ENCODE data around the gene SREBF2.

SREBF2 gene

DNA sequence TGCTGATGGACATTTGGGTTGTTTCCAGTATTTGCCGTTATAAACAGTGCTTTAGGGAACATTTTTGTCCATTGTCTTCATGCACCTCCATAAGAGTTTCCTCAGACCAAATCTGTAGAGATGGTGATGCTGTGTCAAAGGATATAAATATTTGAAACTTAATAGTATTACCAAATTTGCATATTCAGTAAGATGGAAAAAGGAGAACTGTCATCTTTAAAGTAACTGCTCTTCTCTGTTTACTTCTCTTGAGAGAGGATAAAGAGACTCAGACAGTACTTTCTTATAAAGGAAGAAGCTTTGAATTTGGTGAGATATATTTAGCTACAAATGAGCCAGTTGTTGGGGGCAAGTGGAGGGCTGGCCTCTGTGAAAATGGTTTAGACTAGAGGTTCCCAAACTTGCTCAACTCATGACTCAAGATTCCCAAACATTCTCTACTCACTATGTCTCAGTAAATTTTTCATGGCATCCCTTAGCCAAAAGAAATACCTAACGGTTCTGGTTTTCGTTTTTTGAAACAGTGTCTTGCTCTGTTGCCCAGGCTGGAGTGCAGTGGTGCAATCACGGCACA lies 55.8 kb downstream of the SREBF2 start:
- H3K9me3 ChIP-seq (ENCODE audit: insufficient read depth, low read depth, low read length): no peaks in the 10 kb centered on the region
- H3K9ac ChIP-seq (ENCODE audit: low read depth, low read length): no peak overlapping the region
- WGBS: 99% methylated on average over 4 of the region's 4 CpGs
- H3K36me3 ChIP-seq (ENCODE audit: insufficient read depth, low read length): peaks cover 95% of the 10 kb centered on the region
- no peaks in the 10 kb centered on the region for H3K4me1 ChIP-seq (ENCODE audit: insufficient read depth, low read length)
- H3K27ac ChIP-seq (ENCODE audit: low read depth, low read length): no peak overlapping the region
- no peaks in the 10 kb centered on the region for H3K27me3 ChIP-seq (ENCODE audit: insufficient read depth, low read length)
- H3K4me3 ChIP-seq (ENCODE audit: low read length): no peak overlapping the region

DNA sequence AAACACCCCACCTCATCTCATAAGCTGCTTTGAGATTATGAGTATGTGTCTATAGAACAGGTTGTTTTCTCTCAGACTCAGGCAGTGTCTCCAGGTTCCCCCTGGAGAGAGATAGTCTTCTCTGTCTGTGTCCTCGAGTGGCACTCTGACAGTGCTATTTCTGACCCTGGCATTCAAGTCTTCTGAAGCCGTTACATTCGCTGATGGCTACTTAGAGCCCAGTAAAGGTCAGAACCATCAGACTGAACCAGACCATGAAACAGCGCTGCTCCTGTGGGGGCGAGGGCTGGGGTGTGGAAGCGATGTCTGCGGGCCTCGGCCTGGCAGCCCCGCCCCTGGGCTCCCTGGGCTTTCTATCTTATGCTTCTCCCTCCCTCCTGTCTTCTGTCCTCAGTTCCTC lies 58.5 kb downstream of the SREBF2 start:
- Histone ChIP-seq H3K4me1 (ENCODE audit: insufficient read depth, low read length) (no peaks in the 10 kb centered on the region), H3K27ac (ENCODE audit: low read depth, low read length) (no peak overlapping the region), H3K9ac (ENCODE audit: low read depth, low read length) (no peak overlapping the region), H3K27me3 (ENCODE audit: insufficient read depth, low read length) (no peaks in the 10 kb centered on the region), H3K9me3 (ENCODE audit: insufficient read depth, low read depth, low read length) (no peaks in the 10 kb centered on the region), H3K4me3 (ENCODE audit: low read length) (no peak overlapping the region), H3K36me3 (ENCODE audit: insufficient read depth, low read length) (peaks cover 91% of the 10 kb centered on the region)
- WGBS: 96% methylated on average over 9 of the region's 9 CpGs

DNA sequence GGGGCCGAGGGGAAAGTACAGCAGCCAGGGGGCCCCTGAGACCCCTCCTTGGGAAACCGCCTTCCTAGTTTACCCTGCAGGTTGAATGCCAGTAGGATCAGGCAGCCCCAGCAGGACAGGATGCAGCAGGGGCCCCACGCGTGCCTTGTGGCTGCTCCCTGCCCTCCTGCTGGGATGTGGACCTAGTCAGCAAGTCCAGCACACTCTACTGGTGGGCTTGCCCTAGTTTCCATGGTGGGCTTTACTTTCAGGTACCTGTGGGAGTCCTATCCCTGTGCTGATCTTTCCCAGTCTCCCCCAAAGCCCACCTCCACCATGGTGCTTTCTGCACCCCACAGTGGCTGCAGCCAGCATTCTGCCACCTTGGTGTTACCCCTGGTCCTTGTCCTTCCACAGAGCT lies 59.8 kb downstream of the SREBF2 start:
- H3K9me3 ChIP-seq (ENCODE audit: insufficient read depth, low read depth, low read length): no peaks in the 10 kb centered on the region
- WGBS: 86% methylated on average over 4 of the region's 4 CpGs
- no peaks in the 10 kb centered on the region for H3K27me3 ChIP-seq (ENCODE audit: insufficient read depth, low read length)
- no peak overlapping the region for H3K27ac ChIP-seq (ENCODE audit: low read depth, low read length)
- H3K4me1 ChIP-seq (ENCODE audit: insufficient read depth, low read length): no peaks in the 10 kb centered on the region
- H3K36me3 ChIP-seq (ENCODE audit: insufficient read depth, low read length): peaks cover 91% of the 10 kb centered on the region
- H3K9ac ChIP-seq (ENCODE audit: low read depth, low read length): no peak overlapping the region
- H3K4me3 ChIP-seq (ENCODE audit: low read length): no peak overlapping the region

DNA sequence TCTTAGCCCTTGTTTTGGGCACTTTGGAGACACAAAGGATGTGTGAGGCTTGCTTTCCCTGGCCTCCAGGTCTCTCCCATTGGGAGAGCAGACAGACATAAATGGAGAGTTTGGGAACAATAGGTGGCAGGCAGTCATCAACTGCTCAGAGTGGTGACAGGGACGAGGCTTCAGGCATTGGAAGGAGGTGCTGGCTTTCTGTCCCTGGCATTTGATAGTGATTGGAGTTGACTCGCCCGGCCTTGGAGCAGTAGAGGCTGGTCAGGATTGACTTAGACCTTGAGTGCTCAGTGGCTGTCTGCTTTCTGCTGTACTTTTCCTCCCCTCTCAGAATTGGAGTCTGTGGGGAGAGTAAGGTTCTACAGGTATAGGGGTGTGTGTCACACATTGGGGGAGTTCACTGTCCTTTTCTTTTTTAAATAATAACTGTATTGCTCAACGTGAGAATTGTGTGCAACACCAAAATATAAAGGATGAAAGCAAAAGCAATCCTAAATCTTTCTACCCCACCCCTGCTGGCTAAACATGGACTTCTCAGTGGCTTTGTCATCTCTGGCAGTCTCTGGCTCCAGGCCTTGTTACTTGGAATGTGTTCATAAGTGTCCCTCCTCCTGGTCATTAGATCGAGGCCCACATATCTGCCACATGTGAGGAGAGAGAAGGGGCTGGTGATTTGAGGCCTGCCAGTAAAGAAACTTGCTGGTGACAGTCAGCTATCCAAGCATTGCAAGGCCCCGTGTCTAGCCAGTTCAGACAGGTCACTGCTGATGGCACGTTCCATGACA lies 60.9 kb downstream of the SREBF2 start:
- H3K9me3 ChIP-seq (ENCODE audit: insufficient read depth, low read depth, low read length): no peaks in the 10 kb centered on the region
- peaks cover 90% of the 10 kb centered on the region for H3K36me3 ChIP-seq (ENCODE audit: insufficient read depth, low read length)
- H3K27me3 ChIP-seq (ENCODE audit: insufficient read depth, low read length): no peaks in the 10 kb centered on the region
- no peak overlapping the region for H3K4me3 ChIP-seq (ENCODE audit: low read length)
- WGBS: 95% methylated on average over 7 of the region's 7 CpGs
- no peaks in the 10 kb centered on the region for H3K4me1 ChIP-seq (ENCODE audit: insufficient read depth, low read length)
- no peak overlapping the region for H3K9ac ChIP-seq (ENCODE audit: low read depth, low read length)
- no peak overlapping the region for H3K27ac ChIP-seq (ENCODE audit: low read depth, low read length)

DNA sequence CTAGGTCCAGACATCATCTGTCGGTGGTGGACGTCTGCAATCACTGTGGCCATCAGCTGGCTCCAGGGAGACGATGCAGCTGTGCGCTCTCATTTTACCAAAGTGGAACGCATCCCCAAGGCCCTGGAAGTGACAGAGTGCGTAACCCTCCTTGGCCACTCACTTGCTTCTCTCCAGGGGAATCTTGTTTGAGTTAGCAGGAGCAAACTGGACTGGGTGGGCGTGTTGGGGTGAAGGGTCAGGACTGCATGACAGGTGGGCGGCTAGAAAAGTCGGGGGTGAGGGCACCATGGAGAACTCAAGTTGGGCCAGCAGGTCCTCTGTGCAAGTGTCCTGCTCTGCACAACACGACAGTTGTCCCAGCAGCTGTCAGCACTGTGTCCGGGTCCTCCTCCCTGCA lies 65.7 kb downstream of the SREBF2 start:
- no peaks in the 10 kb centered on the region for H3K9me3 ChIP-seq (ENCODE audit: insufficient read depth, low read depth, low read length)
- H3K4me3 ChIP-seq (ENCODE audit: low read length): no peak overlapping the region
- no peak overlapping the region for H3K9ac ChIP-seq (ENCODE audit: low read depth, low read length)
- no peak overlapping the region for H3K27ac ChIP-seq (ENCODE audit: low read depth, low read length)
- no peaks in the 10 kb centered on the region for H3K4me1 ChIP-seq (ENCODE audit: insufficient read depth, low read length)
- H3K36me3 ChIP-seq (ENCODE audit: insufficient read depth, low read length): peaks cover 95% of the 10 kb centered on the region
- no peaks in the 10 kb centered on the region for H3K27me3 ChIP-seq (ENCODE audit: insufficient read depth, low read length)
- WGBS: 93% methylated on average over 11 of the region's 11 CpGs

DNA sequence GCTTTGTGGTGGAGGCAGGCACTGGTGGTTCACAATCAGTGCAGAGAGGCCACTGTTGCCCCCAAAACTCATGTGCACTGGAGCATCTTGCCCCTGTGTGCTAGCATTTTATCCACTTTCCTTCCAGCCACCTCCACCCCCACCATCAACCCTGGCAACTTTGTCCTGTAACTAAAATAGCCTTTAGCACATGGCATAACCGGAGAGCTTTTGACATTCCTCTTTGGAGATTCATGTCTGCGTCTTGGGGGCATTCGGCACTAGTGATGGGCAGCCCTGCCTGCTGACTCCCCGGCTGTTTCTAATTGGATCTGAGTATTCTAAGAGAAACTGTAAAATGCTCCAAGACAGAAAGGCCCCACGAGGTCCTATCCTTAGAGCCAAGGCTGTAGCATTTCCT lies 66.2 kb downstream of the SREBF2 start:
- H3K36me3 ChIP-seq (ENCODE audit: insufficient read depth, low read length): peaks cover 95% of the 10 kb centered on the region
- no peak overlapping the region for H3K4me3 ChIP-seq (ENCODE audit: low read length)
- H3K9me3 ChIP-seq (ENCODE audit: insufficient read depth, low read depth, low read length): no peaks in the 10 kb centered on the region

DNA sequence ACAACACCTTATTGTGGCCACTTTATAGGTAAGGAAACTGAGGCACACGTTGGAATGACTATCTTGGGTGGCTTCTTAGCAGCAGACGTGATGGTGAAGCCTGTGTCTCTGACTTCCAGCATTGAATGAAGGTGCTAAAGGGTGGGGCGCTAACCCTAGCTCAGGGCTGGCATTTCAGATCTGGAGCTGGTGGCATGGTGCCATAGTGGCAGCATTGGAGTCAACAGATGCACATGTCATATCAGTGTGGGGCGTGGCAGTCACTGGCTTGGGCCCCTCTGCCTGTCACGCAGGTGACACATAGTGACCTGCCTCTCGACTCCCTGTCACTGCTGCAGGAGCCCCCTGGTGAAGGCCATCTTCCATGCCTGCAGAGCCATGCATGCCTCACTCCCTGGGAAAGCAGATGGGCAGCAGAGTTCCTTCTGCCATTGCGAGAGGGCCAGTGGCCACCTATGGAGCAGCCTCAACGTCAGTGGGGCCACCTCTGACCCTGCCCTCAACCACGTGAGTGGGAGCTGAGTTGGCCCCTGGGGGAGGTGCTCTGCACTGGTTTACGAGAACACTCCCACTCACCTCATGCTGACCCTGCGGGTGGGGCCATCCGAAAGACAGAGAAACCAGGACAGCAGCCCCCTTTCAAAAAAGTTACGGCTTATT lies 67.2 kb downstream of the SREBF2 start:
- no peaks in the 10 kb centered on the region for H3K9me3 ChIP-seq (ENCODE audit: insufficient read depth, low read depth, low read length)
- H3K27ac ChIP-seq (ENCODE audit: low read depth, low read length): no peak overlapping the region
- no peaks in the 10 kb centered on the region for H3K4me1 ChIP-seq (ENCODE audit: insufficient read depth, low read length)
- whole genome bisulfite sequencing: 94% methylated on average over 13 of the region's 13 CpGs
- no peak overlapping the region for H3K9ac ChIP-seq (ENCODE audit: low read depth, low read length)
- no peaks in the 10 kb centered on the region for H3K27me3 ChIP-seq (ENCODE audit: insufficient read depth, low read length)
- no peak overlapping the region for H3K4me3 ChIP-seq (ENCODE audit: low read length)
- H3K36me3 ChIP-seq (ENCODE audit: insufficient read depth, low read length): peaks cover 96% of the 10 kb centered on the region

More for the DNA sequence above, 66.2 kb downstream of the SREBF2 start:
- no peak overlapping the region for H3K27ac ChIP-seq (ENCODE audit: low read depth, low read length)
- H3K4me1 ChIP-seq (ENCODE audit: insufficient read depth, low read length): no peaks in the 10 kb centered on the region
- H3K27me3 ChIP-seq (ENCODE audit: insufficient read depth, low read length): no peaks in the 10 kb centered on the region
- H3K9ac ChIP-seq (ENCODE audit: low read depth, low read length): no peak overlapping the region
- whole genome bisulfite sequencing: 98% methylated on average over 5 of the region's 5 CpGs

DNA sequence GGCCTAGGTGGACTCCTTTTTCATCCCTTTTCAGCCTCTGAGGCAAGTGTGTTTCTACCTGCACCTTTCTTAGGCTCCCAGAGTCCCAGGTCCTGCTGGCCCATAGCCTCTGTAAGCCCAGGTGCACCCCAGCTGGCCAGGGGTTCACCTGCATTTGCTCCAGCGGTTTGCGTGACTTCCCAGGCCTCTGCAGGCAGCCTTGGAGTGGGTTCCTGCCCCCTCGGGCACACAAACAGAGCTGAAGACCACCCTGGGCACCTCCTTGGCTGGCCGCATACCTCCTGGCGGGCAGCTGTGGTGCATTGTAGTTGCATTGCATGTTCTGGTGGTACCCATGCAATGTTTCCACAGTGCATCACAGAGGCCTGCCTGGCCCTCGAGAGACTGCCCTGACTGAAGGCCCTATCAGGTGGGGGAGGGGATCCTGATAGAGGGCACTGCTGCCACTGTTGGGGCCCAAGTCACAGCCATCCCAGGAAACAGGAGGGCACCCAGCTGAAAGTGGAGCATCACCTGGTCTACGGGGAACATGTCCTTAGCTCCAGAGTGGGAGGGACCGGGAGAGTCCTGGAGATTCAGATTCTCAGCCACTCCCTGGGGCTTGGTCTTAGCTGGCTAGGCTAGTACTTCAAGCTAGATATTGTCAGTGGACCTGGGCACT lies 67.9 kb downstream of the SREBF2 start:
- 97% methylated on average over 8 of the region's 8 CpGs for WGBS

DNA sequence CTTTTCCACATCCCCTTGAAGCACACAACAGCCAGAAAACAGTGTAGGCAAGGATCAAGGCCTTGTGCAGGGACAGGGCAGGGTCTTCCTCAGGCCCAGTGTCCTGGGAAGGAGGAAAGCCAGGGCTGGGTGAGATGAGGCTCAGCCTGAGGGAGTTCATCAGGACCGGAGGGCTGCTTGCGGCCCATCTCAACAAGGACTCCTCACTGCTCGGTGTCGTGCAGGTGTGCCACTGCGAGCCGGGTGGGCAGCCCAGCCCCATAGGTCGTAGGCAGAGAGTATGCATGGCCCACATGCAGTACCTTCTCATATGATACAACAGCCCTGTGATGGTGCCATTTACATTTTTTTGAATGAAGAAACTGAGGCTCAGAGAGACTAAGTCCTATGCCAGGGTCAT lies 69.1 kb downstream of the SREBF2 start:
- Histone ChIP-seq H3K9me3 (ENCODE audit: insufficient read depth, low read depth, low read length) (no peaks in the 10 kb centered on the region), H3K27ac (ENCODE audit: low read depth, low read length) (no peak overlapping the region), H3K9ac (ENCODE audit: low read depth, low read length) (no peak overlapping the region), H3K36me3 (ENCODE audit: insufficient read depth, low read length) (peaks cover 86% of the 10 kb centered on the region), H3K4me3 (ENCODE audit: low read length) (no peak overlapping the region), H3K27me3 (ENCODE audit: insufficient read depth, low read length) (no peaks in the 10 kb centered on the region), H3K4me1 (ENCODE audit: insufficient read depth, low read length) (no peaks in the 10 kb centered on the region)
- WGBS: 89% methylated on average over 7 of the region's 7 CpGs

More for the DNA sequence above, 67.9 kb downstream of the SREBF2 start:
- no peaks in the 10 kb centered on the region for H3K4me1 ChIP-seq (ENCODE audit: insufficient read depth, low read length)
- H3K27ac ChIP-seq (ENCODE audit: low read depth, low read length): no peak overlapping the region
- H3K9ac ChIP-seq (ENCODE audit: low read depth, low read length): no peak overlapping the region
- H3K9me3 ChIP-seq (ENCODE audit: insufficient read depth, low read depth, low read length): no peaks in the 10 kb centered on the region
- H3K27me3 ChIP-seq (ENCODE audit: insufficient read depth, low read length): no peaks in the 10 kb centered on the region
- H3K36me3 ChIP-seq (ENCODE audit: insufficient read depth, low read length): peaks cover 93% of the 10 kb centered on the region
- no peak overlapping the region for H3K4me3 ChIP-seq (ENCODE audit: low read length)

DNA sequence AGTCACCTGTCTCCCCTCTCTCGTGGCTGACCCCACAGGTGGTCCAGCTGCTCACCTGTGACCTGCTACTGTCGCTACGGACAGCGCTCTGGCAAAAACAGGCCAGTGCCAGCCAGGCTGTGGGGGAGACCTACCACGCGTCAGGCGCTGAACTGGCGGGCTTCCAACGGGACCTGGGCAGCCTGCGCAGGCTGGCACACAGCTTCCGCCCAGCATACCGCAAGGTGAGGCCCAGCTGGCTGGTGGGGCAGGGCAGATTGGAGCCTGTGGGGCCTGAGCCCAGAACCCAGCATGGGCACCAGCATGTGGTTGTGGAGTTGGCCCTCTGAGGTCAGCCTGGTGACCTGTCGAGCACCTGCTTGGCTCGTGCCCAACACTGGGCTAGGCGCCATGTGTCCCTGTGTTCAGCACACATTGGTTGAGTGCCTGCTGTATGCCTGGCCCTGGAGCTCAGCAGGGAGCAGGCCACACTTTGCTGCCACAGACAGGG lies 70.1 kb downstream of the SREBF2 start:
- H3K9ac ChIP-seq (ENCODE audit: low read depth, low read length): no peak overlapping the region
- H3K27ac ChIP-seq (ENCODE audit: low read depth, low read length): no peak overlapping the region
- 96% methylated on average over 15 of the region's 15 CpGs for WGBS
- no peak overlapping the region for H3K4me3 ChIP-seq (ENCODE audit: low read length)
- no peaks in the 10 kb centered on the region for H3K9me3 ChIP-seq (ENCODE audit: insufficient read depth, low read depth, low read length)
- no peaks in the 10 kb centered on the region for H3K4me1 ChIP-seq (ENCODE audit: insufficient read depth, low read length)
- peaks cover 77% of the 10 kb centered on the region for H3K36me3 ChIP-seq (ENCODE audit: insufficient read depth, low read length)
- H3K27me3 ChIP-seq (ENCODE audit: insufficient read depth, low read length): no peaks in the 10 kb centered on the region
